T47D (cell line): ENCODE results near the gene INPP4A.

Experiments used
- DNase-seq, 2 experiments: peaks; one replicate each; pipeline versions ENCODE4 v3.0.0 to v3.0.0-alpha.2; 2011 to 2012; ENCODE audit warnings: low read depth in 1 of 2, low spot score in 1 of 2
- JUND ChIP-seq: IDR thresholded peaks from 2 replicates; pipeline ENCODE4 v1.6.1; 2012; ENCODE audit warnings: low read depth
- in situ Hi-C: cut with HindIII; loops from 2 replicates; pipeline ENCODE4 v1.10.0; 2016; ENCODE audit warnings: low sequenced_read_pairs, low pct_unique_long_range_greater_than_20kb

INPP4A gene

GRCh38 chr2:98543842-98544241 lies 99.2 kb downstream of the INPP4A start:
- TF ChIP-seq JUND = no peak
- DNase-seq = no peak
- in situ Hi-C loops = no loop called here

GRCh38 chr2:98545591-98545990 lies 100.9 kb downstream of the INPP4A start:
- in situ Hi-C loops = no loop called here
- DNase-seq = no peak
- TF ChIP-seq JUND = no peak

GRCh38 chr2:98546186-98546585 lies 101.5 kb downstream of the INPP4A start:
- DNase-seq = no peak
- in situ Hi-C loops = no loop called here
- TF ChIP-seq JUND = no peak

GRCh38 chr2:98547092-98547790 lies 102.6 kb downstream of the INPP4A start:
- in situ Hi-C loops = no loop called here
- no peak for DNase-seq
- no peak for TF ChIP-seq JUND

- TF ChIP-seq JUND = no peak
- DNase-seq = no peak
- in situ Hi-C loops = no loop called here
Observed at GRCh38 chr2:98548920-98549818, 104.5 kb downstream of the INPP4A start.

GRCh38 chr2:98550165-98550564 lies 105.5 kb downstream of the INPP4A start:
- no peak for TF ChIP-seq JUND
- DNase-seq = no peak
- in situ Hi-C loops = no loop called here

GRCh38 chr2:98551316-98551715 lies 106.7 kb downstream of the INPP4A start:
- in situ Hi-C loops = no loop called here
- no peak for DNase-seq
- no peak for TF ChIP-seq JUND

- no peak for DNase-seq
- in situ Hi-C loops = no loop called here
- no peak for TF ChIP-seq JUND
Observed at GRCh38 chr2:98552499-98553179, 108.0 kb downstream of the INPP4A start.

- in situ Hi-C loops = no loop called here
- no peak for TF ChIP-seq JUND
- DNase-seq = no peak
Observed at GRCh38 chr2:98554116-98554861, 109.6 kb downstream of the INPP4A start.

GRCh38 chr2:98555696-98556095 lies 111.0 kb downstream of the INPP4A start:
- in situ Hi-C loops = no loop called here
- DNase-seq = no peak
- no peak for TF ChIP-seq JUND

GRCh38 chr2:98556344-98557033 lies 111.8 kb downstream of the INPP4A start:
- TF ChIP-seq JUND = no peak
- in situ Hi-C loops = no loop called here
- DNase-seq = no peak
